HG02943 (cell line): Measurements from ENCODE around the gene MANF.
"Not testable (repeated sequence)": the region's sequence is repeated elsewhere in the genome, so short reads cannot be mapped to it uniquely, and the experiment has no call there.

ENCODE experiments used
- ATAC-seq: cut with Tn5 transposase; IDR thresholded peaks from one replicate; pipeline ENCODE4 v1.9.1; 2021; ENCODE audit warnings: mild to moderate bottlenecking, low read depth, moderate library complexity; ENCODE audit not compliant: unreplicated experiment

Gene MANF

DNA sequence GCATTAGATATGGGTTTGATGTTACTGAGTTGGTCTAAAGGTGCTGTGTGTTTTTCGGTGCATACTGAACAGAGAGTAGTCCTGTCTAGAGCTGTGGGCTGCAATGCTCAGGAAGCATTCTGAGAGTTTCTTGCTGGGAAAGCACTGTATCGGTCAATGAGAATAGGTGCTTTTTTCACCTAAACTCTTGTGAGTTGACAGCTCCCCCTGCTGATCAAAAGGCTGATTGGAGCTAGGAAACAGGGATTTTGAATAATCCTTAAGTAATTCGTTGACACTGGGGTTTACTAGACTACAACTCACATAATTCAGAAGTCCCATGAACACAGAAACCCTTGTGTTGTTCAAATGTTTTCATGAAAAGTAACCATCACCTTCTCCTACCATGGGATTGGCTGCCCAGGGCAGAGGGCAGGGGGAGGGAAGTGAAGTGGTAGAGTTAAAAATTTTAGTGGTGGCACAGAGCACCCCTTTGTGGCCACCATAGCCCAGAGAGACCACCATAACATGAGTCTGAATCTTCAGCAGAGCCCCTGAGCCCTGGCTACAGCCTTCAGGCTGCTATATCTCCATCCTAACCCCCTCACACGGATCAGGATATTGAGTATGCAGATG, 13.0 kb upstream of the MANF start:
- ATAC-seq, result no peak

DNA sequence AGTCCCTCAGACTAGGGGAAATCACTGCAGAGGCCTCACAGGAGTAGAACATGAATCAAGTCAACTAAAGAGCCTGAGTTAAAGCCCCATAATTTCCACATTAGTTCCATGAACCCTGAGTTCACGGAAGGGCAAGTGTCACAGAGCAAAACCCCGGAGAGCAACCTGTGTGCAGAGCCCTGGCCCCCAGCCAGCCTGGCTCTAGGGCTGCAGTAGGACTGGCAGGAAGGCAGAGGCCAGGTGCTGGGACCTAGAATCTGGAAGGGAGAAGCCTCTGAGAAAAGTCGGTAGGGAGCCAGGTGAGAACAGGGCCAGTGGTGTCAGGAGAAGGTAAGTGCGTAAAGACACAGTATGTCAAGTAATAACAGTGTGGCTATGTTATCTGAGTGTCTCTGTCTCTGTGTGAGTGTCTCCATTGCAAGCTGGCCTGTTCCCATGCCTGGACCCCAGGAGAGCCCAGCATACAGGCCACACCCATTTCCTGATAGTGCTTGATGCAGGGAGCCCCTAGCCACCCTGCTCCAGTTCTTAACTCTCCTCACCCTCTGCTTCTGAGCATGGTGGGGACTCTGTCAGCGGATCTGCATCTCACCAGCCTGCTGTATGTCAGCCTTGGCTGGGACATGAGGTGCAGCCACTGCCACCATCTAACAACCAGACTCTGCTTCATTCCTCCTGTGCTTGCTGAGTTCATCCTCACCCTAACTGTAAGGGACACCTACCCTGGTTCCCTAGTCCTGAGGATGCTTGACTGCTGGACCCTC, 11.3 kb upstream of the MANF start:
- no peak for ATAC-seq

DNA sequence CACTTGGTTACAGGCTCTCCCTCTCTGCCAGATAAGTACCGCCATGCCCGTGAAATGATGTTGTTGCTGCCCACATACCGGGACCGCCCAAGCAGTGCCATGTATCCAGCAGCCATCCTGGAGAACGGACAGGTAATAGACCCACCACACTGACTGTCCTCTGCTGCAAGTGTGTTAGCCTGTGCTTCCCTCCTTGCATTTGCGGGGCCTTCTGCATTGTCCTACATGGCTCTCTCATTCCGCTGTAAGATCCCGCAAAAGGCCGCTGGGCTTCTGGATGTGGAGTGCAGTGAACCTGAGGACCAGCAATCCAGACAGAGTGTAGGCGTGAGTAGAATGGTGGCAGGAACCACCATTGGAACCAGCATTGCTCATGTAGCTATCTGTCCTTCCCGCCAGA, 10.6 kb upstream of the MANF start:
- ATAC-seq, result no peak

DNA sequence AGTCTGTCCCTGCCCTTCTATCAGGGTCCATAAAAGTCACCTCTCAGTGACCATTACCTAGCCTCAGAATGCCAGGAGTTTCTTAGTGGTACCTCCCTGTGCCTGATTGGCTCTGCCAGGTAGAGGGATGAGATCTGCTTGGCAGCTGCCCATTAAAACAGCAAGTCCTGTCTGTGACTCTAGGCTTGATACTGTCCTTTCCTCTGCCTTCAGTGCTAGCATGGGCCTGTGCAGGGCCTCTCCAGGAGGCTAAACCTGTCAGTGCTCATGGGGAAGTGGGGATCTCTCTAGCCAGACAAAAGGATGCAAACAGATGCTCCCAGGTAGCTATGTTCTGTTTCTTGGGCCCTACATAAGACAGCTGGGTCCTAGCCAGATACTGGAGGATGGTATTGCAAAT, 10.0 kb upstream of the MANF start:
- ATAC-seq, result no peak

DNA sequence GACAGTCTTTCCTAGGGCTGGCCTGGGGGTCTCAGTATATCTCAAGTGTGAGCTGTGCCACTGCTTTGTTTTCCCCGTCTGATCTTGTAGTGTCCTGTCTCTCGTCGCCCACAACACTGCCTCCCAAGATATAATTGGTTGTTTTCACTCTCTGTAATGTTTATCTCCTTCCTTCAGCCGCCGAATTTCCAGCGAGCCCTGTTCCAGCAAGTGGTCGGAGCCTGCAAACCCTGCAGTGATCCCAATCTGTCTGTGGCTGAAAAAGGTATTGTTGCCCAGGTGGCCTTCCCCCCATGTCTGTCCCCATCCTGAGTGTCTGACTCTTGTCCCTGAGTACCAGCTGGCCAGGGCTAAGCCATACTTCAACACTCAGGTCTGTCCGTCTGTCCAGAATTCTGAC, 9.5 kb upstream of the MANF start:
- ATAC-seq, result no peak

DNA sequence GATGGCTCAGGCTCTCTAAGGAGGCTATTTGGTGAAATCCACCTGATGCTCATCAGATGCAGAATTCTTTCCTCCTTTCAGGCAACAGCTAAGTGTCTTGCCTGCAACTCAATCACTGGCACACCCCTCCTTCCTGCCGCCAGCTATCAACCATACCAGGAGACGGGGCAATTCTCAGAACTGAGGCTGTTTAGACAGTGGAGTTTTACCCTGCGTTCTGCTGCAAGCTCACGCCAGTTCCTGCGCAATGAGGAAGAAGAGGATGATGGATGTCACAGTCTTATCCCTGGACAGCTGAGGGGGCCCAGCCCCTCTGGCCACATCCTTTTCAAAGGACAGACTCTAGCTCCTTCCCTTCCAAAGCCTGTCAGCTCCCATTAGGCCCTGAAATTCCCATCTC, 7.0 kb upstream of the MANF start:
- no peak for ATAC-seq

DNA sequence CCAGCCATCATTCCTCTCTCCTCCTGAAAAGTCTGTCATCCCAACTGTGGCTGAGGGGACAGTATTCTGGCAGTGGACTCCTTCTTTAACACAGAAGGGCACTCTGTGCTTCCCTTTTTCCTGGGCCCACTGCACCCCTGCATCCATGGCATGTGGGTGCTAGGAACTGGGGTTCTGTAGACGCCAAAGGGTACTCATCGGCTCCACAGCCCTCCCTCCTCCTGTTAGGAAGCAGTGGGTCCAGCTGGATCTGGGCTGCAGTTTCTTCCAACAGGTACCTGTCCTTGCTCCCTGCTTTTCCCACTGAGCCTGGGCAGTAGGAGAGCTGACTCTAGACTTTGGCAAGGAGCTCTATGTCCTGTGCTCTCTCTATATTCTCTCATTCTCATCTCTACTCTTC, 6.4 kb upstream of the MANF start:
- no peak for ATAC-seq

DNA sequence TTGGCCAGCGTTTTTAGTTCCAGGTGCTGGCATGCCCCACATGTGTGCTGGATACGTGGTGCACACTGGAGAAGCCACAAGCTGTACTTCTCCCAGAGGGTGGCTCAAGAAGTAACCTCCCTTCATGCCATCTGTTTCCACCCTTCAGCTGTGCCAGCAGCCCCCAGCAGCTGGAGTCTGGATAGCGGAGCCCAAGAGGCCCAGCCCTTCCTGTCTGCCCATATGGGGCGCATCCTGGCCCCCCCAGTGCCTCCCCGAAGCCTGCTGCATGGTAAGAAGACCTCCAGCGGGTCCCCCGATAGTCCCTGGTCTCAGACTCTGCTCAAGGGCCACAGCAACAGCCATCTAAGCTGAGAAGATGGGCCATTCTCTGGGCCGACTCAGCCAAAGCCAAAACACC, 5.8 kb upstream of the MANF start:
- no peak for ATAC-seq

DNA sequence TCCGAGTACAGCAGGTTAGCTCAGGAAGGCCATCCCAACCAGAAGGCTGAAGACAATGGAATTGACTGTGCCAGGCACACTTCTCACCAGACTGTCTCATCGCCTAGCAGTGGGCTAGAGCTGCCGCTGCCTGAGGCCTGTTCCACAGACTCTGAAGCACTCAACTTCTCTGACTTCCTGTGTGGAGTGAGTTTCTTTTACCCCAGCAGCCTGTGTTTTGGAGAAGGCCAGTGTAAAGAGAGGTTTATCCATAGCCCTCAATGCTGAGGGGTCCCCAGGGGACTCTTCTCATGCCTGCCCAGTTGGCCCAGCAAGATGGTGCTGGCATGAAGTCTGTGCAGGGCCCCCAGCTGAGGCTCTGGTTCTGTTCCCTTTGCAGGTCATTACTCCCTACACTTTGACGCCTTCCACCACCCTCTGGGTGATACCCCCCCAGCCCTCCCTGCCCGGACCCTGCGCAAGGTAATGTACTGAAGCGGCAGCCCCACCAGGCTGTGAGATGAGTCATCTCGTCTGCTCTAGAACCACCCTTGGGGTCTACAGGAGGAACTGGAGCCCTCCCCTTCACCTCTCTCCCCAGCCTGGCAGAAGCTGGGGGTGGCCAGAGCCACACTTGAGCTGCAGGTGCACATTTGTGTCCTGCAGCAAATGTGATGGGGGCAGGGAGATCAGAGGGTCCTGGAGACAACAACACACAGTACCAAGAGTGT, 5.2 kb upstream of the MANF start:
- ATAC-seq, result no peak

DNA sequence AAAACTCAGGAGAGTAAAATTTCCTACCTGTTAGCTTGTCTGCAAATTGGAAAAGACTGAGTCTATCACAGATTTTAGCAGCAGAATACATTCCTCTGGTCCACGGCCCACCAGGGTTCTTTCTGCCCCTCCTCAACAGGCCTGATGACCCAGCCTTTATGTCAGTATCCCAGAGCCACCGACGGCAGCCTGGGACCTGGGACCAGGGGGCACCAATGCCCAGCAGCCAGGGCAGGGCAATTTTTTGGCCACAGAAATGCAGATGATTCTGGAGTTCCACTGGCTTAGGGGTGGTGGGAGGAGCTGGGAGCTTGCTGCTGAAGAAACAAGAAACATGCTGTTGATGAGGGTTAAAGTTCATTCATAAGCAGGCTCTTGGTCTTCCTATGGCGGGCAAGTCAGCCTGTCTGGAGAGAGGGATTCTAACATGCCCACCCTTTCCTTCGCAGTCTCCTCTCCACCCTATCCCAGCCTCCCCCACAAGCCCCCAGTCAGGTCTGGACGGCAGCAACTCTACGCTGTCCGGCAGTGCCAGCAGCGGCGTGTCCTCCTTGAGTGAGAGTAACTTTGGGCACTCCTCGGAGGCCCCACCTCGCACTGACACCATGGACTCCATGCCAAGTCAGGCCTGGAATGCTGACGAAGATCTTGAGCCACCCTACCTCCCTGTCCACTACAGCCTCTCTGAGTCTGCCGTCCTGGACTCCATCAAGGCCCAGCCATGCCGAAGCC, 4.3 kb upstream of the MANF start:
- no peak for ATAC-seq

DNA sequence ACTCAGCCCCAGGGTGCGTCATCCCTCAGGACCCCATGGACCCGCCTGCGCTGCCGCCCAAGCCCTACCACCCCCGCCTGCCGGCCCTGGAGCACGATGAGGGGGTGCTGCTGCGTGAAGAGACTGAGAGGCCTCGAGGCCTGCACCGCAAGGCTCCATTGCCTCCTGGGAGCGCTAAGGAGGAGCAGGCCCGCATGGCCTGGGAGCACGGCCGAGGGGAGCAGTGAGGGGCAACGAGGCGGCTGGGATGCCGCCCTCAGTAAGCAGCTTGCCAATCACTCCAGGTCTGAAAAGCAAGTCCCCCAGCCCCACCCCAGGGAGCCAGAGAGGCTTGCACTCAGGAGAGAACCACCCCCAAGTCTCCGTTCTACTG, 3.8 kb upstream of the MANF start:
- ATAC-seq, result no peak

DNA sequence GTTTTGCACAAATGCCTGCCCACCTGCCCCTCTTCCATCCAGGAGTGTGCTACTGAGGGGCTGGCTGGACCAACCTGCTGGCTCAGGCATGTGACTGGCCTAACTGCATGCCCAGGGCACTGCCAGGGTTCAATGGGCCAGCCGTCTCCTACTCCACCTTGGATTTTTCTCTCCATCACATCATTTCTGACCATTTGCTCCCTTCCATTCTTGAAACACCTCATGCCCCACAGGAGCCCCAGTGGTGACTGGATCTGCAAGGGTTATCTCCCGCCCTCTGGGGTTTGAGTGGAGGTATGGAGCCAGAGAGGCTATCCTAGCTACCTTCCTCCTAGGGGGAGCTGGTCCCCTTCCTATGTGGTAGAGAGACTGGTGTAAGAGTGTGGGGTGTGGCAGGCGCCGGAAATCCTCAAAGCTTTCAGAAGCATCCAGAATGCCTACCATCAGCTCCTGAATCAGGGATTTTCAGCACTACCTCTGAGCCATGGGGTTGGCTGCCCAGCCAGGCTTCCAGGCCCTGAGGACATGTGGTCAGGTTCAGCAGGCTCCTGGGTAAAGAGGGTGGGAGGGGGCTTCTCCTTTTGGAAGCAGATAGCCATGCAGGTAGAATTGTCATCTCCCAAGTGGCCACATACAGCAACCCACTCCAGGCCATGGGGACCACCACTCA, 2.9 kb upstream of the MANF start:
- ATAC-seq, result no peak

DNA sequence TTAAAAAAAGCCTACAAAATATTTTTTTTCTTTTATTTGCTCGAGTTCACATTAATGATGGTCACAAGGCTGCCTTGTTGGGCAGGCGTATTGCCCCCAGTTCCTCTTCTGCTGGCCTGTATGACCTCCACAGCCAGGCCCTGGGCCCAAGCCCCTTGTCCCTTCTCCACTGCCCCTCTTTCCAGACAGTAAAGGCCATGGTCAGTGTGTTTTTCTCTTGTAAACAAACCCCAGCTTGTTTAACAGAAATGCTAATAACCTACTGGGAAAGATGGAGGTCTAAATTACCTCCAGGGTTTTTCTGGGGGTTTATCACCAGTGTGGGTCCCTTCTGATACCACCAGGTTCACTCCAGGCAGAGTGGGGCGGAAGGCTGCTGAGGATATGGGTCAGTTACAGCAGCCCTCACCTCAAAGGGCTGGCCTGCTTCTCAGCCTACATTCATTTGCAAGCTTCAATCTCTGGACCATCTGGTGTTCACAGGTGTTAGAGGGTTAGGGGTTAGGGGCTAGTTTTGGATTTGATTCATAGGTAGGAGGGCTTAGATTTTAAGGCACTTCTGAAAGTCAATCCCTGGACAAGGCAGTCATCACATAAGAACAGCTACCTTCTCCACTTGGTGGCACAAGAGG, 2.0 kb upstream of the MANF start:
- no peak for ATAC-seq

DNA sequence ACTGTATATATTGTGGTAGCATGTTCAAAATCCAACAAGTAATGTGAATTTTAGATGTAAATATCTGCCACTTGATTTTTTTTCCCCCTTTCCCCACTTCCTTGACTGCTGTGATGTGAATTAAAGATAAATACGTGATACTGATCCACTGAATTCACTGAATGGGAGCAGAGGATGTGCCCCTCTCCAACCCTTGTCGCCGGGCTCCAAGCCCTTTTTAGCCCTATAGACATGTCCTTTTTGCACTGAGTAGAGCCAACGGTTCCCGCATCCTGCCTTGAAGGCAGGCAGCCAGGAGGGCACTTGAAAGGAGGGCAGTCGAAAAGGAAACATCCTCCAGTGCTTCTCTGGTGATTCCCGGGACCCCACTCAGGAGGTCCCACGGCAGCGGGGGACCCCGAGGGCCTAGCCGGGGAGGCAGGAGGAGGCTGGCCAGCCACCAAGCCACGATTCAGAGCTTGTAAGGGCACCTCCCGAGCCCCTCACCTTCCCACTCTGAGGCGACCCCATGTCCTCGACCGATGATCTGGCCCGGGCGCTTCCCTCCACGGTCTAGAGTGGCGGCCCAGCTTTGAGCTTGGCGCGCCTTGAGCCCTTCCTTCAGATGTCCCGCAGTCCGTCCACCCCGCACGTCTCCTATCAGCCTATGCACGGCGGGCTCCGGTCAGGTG, 901 bp upstream of the MANF start:
- no peak for ATAC-seq

DNA sequence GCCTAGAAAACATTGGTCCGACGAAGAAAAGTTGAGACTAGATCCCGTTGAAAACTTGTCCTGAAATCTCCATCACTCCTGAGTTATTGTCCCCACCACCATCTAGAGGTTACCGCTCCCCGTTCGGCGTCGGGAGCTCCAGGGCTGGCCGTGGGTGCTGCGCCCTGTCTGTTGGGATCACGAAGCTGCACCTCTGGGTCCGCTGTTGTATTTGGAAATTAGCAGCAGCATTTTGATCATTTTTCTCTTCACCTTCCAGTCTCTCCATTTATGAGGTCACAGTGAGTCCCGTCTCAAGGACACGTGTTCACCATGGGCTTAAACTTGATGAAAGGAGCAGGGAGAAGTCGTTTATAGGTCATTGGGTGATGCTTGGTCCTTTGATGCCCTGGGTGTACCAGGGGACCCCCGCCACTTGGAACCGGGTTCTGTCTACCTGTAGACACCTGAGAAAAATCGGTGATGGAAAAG, 565 bp downstream of the MANF start:
- no peak for ATAC-seq

DNA sequence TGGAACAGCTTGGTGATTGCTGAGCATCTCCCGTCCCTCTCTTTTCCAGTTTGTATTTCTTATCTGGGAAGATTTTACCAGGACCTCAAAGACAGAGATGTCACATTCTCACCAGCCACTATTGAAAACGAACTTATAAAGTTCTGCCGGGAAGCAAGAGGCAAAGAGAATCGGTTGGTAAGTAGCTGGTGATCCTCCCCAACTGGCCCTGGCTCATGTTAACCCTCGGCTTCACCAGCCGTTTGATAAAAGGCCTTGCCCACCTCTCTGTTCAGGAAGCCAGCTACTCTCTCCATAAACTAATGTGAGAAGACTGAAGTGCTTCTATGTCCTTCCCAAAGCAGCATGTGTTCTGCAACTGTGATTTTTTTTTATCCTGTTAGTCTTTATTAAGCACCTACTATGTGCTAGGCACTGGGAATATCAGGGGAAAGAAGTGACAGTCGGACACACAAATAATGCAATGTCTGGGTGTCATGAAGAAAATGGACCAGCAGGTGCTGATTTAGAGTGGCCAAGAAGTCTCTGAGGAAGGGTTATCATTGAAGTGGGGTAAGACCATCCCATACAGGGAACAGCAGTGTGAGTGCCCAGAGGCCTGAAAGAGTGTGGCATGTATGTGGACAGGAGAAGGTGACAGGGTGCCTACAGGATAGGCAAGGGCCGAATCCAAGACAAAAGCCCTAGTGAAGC, 1.2 kb downstream of the MANF start:
- no peak for ATAC-seq

DNA sequence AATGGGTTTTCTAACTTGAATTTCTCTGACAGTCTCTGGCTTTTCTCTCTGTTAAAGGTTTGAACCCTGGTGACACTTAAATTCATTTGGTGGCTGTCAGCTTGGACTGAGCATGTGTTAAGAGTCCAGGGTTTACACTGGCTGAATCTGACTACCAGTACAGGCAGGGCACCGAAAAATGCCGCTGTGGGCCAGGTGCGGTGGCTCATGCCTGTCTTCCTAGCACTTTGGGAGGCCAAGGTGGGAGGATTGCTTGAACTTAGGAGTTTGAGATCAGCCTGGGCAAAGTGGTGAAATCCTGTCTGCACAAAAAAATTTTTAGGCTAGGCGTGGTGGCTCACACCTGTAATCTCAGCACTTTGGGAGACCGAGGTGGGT, 1.8 kb downstream of the MANF start:
- ATAC-seq, result no peak

DNA sequence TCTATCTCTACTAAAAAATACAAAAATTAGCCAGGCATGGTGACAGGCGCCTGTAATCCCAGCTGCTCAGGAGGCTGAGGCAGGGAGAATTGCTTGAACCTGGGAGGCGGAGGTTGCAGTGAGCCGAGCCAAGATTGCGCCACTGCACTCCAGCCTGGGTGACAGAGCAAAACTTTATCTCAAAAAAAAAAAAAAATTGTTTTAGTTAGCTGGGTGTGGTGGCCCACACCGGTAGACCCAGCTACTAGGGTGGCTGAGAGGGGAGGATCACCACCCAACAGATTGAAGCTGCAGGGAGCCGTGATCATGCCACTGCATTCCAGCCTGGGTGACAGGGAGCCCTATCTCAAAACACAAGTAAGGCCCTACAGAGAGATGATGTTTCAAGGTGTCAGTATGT, 2.2 kb downstream of the MANF start:
- not testable (repeated sequence) for ATAC-seq
